ENCODE measurements around the gene FER.
"Not testable (repeated sequence)": the region's sequence is repeated elsewhere in the genome, so short reads cannot be mapped to it uniquely, and the experiment has no call there.

The FER gene

GRCh38 chr5:108898707-108899106 is 151.0 kb downstream of the FER start:
- no peak for DNase-seq

DNA sequence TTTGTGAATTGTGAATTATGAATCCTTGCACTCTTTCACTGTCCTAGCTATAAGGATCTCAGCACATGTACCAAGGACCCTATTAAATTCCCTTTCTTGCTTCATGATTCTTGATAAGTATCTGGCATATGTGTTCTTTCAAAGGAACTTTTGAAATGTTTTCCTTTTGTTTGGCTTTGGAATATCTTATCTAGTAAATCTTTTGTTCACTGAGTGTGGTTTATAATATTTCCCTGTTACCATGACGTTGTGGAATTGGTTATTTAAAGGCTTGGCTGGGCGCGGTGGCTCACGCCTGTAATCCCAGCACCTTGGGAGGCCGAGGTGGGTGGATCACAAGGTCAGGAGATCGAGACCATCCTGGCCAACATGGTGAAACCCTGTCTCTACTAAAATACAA is 151.5 kb downstream of the FER start:
- DNase-seq = not testable (repeated sequence)

DNA sequence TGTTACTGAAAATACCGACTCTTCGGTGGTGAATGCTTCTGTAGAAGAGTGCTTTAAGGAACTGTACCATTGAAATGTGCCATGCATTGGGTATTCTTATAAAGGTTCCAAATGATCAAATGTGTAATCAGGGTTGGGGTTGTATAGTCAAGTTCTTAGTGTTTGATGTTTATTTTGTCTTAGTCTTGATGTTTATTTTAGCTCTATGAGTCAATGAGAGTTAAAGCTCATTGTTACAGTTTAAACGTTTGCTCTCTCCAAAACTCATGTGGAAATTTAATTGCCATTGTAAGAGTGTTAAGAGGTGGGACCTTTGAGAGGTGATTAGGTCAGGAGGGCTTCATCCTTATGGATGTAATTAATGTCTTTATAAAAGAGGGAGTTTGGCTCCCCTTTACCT is 153.0 kb downstream of the FER start:
- DNase-seq = no peak

DNA sequence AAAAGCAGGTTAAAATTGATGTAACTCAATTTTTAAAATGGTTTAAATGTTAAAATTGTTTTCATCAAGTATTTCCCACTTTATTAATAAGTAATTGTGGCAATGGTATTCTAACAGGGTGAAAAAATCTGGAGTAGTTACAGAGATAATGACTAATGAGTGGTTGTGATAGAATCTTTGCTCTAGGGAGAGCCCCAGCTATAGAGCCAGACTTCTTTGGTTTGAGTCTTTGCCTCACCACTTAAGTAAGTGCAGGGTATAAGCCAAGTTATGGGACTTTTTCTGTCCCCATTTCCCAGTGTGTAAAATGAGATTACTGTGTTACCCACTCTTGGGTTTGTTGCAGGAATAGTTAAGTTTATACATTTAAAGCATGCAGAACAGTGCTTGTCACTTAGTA is 158.1 kb downstream of the FER start:
- DNase-seq = no peak

DNA sequence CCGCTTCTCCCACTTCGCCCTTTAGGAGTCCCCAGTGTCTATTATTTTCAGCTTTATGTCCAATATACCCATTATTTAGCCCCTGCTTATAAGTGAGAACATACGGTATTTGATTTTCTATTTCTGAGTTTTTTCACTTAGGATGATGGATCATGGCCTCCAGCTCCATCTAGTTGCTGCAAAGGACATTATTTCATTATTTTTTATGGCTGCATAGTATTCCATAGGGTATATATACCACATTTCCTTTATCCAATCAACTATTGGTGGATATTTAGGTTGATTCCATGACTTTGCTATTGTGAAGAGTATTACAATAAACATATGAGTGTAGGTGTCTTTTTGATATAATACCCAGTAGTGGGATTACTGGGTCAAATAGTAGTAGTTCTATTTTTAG is 162.9 kb downstream of the FER start:
- no peak for DNase-seq

GRCh38 chr5:108911055-108911454 is 163.4 kb downstream of the FER start:
- no peak for DNase-seq

DNA sequence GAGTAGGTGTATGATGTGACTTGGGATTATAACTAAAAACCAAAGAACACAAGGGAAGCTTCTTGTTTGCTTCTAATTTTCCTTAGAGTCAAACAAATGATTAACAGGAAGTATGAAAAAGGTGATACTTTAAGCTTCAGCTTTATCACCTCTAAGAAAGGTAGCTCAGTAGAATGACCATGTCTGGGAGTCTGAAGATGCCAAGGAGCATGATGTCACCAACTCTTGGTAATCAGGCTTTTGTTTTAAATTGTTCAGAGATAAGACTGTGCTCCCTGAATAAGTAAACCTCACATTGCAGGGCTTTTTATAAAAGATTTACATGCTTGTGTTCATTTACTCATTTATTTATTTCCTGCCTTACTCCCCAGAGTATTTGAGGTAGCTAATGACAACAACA is 169.9 kb downstream of the FER start:
- DNase-seq = no peak

GRCh38 chr5:108919591-108920326 is 172.1 kb downstream of the FER start:
- DNase-seq = no peak

- DNase-seq = no peak
These were observed 176.8 kb downstream of the FER start for GRCh38 chr5:108924457-108924961.

DNA sequence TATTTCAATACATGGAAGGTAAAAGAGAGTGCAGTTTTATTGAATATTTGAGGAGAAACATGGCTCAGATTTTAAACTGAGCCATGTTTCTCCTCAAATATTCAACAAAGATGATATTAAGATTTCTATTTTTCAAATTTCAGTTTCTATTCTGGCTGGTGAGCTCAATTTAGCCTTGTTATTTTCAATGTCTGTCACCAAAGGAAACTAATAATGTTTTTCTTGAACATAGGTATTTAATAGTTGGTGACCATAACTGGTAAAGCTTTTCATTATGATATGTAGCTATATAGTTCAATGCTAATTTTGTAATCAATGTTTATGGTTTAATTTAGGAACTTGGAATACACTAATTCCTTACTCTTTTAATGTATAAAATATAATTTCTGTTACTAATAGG is 177.4 kb downstream of the FER start:
- DNase-seq = no peak

GRCh38 chr5:108930107-108930506 is 182.4 kb downstream of the FER start:
- no peak for DNase-seq

- DNase-seq = no peak
These were observed 187.9 kb downstream of the FER start for GRCh38 chr5:108935611-108936010.

DNA sequence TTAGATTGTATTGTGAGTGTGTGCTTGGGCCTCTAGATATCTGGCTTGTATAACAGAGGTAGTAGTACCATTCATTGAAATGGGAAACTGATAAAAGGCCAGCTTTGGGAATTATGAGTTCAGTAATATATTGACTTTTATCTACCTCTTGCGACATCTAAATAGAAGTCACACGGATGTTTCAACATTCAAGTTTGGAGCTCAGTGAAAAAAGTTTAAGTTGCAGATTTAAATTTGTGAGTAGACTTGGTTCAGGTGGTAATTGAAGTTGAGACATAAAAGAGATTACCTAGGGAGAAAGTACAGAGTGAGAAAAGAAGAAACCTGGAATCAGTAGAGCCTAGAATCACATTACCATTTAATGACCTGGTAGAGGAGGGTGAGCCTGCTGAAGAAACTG is 189.5 kb downstream of the FER start:
- DNase-seq = no peak

- DNase-seq = no peak
These were observed 192.8 kb downstream of the FER start for GRCh38 chr5:108940506-108940905.

DNA sequence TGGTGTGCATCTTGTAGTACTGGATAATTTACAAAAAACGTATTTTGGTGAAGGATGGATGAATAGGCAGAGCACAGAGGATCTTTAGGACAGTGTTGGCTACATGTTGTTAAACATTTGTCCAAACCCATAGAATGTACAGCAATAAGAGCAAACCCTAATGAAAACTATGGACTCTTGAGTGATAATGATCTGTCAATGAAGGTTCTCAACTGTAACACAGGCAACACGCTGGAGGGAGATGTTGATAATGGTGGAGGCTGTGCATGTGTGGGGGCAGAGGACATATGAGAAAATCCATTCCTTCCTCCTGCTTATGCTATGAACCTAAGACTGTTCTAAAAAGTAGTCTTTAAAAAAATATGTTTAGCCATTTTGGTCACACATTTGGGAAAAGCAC is 194.0 kb downstream of the FER start:
- DNase-seq = no peak

- no peak for DNase-seq
These were observed 195.0 kb downstream of the FER start for GRCh38 chr5:108942701-108943100.

DNA sequence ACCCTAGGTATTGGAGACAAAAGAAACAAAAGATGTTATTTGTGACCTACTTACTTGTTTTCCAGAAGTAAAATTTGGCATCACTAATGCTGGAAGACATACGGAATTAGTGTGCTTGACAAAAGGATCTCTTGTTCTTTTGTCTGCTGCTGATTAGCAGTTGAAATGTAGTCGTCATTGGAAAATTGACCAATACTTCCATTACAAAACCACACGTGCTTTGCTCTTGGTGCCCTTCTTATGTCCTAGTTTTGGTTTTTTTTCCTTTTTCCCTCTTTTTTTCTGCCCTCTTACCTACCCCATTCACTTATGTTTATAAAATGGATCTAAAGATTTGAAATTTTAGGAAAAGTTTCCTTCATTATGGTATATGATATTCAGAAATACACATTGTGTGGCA is 197.4 kb downstream of the FER start:
- DNase-seq = no peak

GRCh38 chr5:108946008-108946407 is 198.3 kb downstream of the FER start:
- DNase-seq = no peak

DNA sequence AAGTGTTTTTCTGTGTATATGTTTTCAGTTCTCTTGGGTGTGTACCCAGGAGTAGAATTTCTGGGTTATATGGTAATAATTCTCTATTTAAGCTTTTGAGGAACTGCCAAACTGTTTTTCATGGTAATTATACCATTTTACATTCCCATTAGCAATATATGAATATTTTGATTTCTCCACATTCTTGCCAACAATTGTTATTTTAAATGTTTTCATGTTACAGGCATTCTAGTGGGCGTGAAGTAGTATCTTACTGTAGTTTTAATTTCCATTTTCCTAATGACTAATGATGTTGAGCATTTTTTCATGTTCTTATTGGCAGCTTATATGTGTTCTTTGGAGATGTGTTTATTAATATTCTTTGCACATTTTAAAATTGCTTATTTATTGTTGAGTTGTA is 199.5 kb downstream of the FER start:
- no peak for DNase-seq

DNA sequence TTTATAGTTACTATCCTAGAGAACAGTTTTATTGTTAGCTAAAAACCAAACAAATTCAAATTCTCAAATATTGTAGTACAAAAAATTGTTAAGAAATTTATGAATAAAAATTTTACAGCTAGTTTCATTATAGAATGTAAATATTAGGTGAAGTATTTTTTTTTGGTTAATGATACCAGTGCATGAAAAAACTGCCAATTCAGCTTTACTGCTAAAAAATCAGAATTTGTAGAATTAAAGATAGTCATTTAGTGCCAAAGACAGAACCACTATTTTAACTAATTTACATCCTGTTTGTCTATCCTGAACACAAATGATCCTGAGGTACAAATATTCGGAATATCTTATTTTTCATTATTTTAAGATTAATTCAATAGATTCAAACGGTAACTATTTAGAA is 202.6 kb downstream of the FER start:
- no peak for DNase-seq

GRCh38 chr5:108953940-108954339 is 206.2 kb downstream of the FER start:
- no peak for DNase-seq

- no peak for DNase-seq
These were observed 209.6 kb downstream of the FER start for GRCh38 chr5:108957333-108957732.

DNA sequence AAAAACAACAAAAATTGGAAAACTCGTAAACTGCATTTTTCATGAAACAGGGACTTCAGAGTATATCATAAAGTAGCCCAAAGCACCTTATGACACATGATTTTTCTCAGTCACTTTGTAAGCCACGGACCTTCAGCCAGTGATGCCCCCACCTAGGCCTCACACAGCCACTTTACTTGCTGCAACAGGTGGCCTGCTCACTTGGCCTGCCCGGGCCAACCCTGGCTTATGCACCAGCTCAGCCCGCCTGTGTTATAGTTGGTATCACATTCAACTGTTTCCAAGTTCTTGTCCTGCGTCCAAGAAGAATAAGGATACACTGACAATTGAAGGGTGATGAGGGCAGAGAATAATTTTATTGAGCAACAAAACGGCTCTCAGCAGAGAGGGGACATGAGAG is 219.2 kb downstream of the FER start:
- DNase-seq = no peak

GRCh38 chr5:108974594-108974993 is 226.9 kb downstream of the FER start:
- DNase-seq = no peak

DNA sequence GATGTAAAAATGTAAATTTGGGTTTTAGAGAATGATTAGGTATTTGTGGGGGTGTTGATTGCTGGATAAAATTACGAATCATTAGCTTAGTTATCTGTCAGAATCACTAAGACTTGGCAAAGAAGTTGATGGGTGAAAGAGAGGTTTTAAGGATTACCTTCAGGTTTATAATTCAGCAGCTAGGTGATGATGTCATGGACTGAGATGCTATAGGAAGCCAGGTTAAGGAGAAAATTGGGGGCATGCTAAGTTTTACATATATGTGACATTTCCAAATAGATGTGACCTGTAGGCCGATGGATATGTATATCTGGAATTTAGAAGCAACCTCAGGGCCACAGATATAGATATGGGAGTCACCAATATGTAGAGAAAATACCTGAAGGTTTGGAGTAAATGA is 228.0 kb downstream of the FER start:
- no peak for DNase-seq
